ENCODE results near the gene KLB. TPM values are rescaled to one million over a fixed set of nuclear protein-coding genes. Genes with fewer than 3 reads are reported as not detected.
"Not testable (repeated sequence)": the region's sequence is repeated elsewhere in the genome, so short reads cannot be mapped to it uniquely, and the experiment has no call there.

The KLB gene
- total RNA-seq, 1 experiment from 2014 or later = not detected

DNA sequence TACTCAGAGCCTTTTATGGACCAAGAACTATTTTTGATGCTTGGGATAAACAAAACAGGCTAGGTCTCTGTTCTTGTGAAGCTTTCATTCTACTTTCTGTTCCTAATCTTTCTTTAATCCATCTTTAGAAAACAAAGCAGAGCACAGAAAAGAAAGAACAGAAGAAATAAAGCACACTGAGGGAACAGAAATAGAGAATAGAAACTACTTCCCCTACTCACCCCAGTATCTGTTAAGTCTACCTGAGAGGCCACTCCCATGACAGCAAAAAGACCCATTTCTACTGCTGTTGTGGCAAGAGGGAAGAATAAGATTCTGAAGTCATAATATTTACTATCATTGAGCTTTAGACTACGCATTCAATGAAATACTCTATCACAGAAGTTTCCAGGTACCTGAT is 49.7 kb upstream of the KLB start:
- POLR2A ChIA-PET = interaction anchor here (0.9 kb wide), 1 partner anchor 8 kb away, joined by 3 read pairs; no protein-coding TSS in a partner anchor
- no peaks in the 10 kb centered on the region for H3K9me2 ChIP-seq (ENCODE audit: insufficient read depth)
- no peaks in the 10 kb centered on the region for H3K9me3 ChIP-seq (ENCODE audit: control insufficient read depth in 1 of 2, insufficient read depth in 1 of 2, low read depth in 1 of 2, low read length in 2 of 2)
- peaks cover 8% of the 10 kb centered on the region; the same call in 1 of the 2 replicates for H4K20me1 ChIP-seq (ENCODE audit: insufficient read depth)
- CTCF ChIA-PET = no interaction called here
- no TSS peak for BruUV-seq (replicated peaks)
- no peak overlapping the region for H3K4me2 ChIP-seq (ENCODE audit: low read length)
- no peak overlapping the region for H3K4me3 ChIP-seq (replicated peaks in 1 of 2; ENCODE audit: low read depth in 1 of 2, low read length in 2 of 2)
- H3K36me3 ChIP-seq (ENCODE audit: control insufficient read depth in 1 of 2, insufficient read depth in 2 of 2, low read length in 2 of 2) = no peaks in the 10 kb centered on the region
- no peak overlapping the region for H2AFZ ChIP-seq (ENCODE audit: low read depth, low read length, poor library complexity, severe bottlenecking)
- H3K9ac ChIP-seq (ENCODE audit: low read length) = no peak overlapping the region
- peaks cover 95% of the 10 kb centered on the region for H3K79me2 ChIP-seq (ENCODE audit: insufficient read depth, low read length)
- RAD21 ChIA-PET (ENCODE audit: low non-redundant PET in 1 of 2, low total read pairs in 2 of 2, uncharacterized antibody in 2 of 2, unreplicated experiment in 2 of 2) = no interaction called here
- no peak overlapping the region for H3K27ac ChIP-seq (ENCODE audit: low read depth, low read length)
- intact Hi-C loops (cut with micrococcal nuclease) = no loop called here
- no peak for ATAC-seq
- TF ChIP-seq RAD21 (IDR thresholded peaks at IDR 0.05; ENCODE audit: low read depth) (no peak), EGR1 (IDR thresholded peaks at IDR 0.05; ENCODE audit: low read depth) (no peak), ELF1 (IDR thresholded peaks at IDR 0.05; ENCODE audit: borderline replicate concordance, low read depth) (no peak), EZH2phosphoT487 (IDR thresholded peaks at IDR 0.05; ENCODE audit: borderline replicate concordance) (no peak), SIN3A (IDR thresholded peaks at IDR 0.05; ENCODE audit: low read depth) (no peak), SP1 (IDR thresholded peaks at IDR 0.05; ENCODE audit: low read depth) (no peak), ZFX (IDR thresholded peaks at IDR 0.05) (no peak), TCF7L2 (IDR thresholded peaks at IDR 0.05; ENCODE audit: borderline replicate concordance, extremely low read depth, insufficient read depth, insufficient read length) (no peak), SRF (IDR thresholded peaks at IDR 0.05; ENCODE audit: low read depth) (no peak), POLR2AphosphoS5 (IDR thresholded peaks at IDR 0.05; ENCODE audit: low read depth, low read length) (no peak), JUND (IDR thresholded peaks at IDR 0.05) (no peak)
- H3K27me3 ChIP-seq (ENCODE audit: insufficient read depth, low read length) = no peaks in the 10 kb centered on the region
- no peak for DNase-seq (ENCODE audit: low read depth, low spot score)
- H3K4me1 ChIP-seq (ENCODE audit: control insufficient read depth in 1 of 2, insufficient read depth in 2 of 2, low read length in 2 of 2) = no peaks in the 10 kb centered on the region

GRCh38 chr4:39360611-39361010 is 46.1 kb upstream of the KLB start:
- ATAC-seq; H3K36me3 ChIP-seq (ENCODE audit: control insufficient read depth in 1 of 2, insufficient read depth in 2 of 2, low read length in 2 of 2); RAD21 ChIA-PET (ENCODE audit: low non-redundant PET in 1 of 2, low total read pairs in 2 of 2, uncharacterized antibody in 2 of 2, unreplicated experiment in 2 of 2); BruUV-seq (replicated peaks); H3K4me3 ChIP-seq (replicated peaks in 1 of 2; ENCODE audit: low read depth in 1 of 2, low read length in 2 of 2); H3K9me2 ChIP-seq (ENCODE audit: insufficient read depth); intact Hi-C loops (cut with micrococcal nuclease); POLR2A ChIA-PET; H3K4me2 ChIP-seq (ENCODE audit: low read length); CTCF ChIA-PET; H3K9ac ChIP-seq (ENCODE audit: low read length); H3K27ac ChIP-seq (ENCODE audit: low read depth, low read length); H3K4me1 ChIP-seq (ENCODE audit: control insufficient read depth in 1 of 2, insufficient read depth in 2 of 2, low read length in 2 of 2); H3K27me3 ChIP-seq (ENCODE audit: insufficient read depth, low read length); H2AFZ ChIP-seq (ENCODE audit: low read depth, low read length, poor library complexity, severe bottlenecking); H4K20me1 ChIP-seq (ENCODE audit: insufficient read depth); H3K9me3 ChIP-seq (ENCODE audit: control insufficient read depth in 1 of 2, insufficient read depth in 1 of 2, low read depth in 1 of 2, low read length in 2 of 2); DNase-seq (ENCODE audit: low read depth, low spot score): not testable (repeated sequence)
- peaks cover 95% of the 10 kb centered on the region for H3K79me2 ChIP-seq (ENCODE audit: insufficient read depth, low read length)

Data from HCT116 (cell line).